Keratinocyte (primary cell): ENCODE data around the gene HNRNPDL.

Experiments used
- CTCF ChIP-seq, 3 experiments: IDR thresholded peaks in 1 of 3; conservative IDR thresholded peaks in 1 of 3; optimal IDR thresholded peaks in 1 of 3; 2 replicates in 2 of 3; 3 replicates in 1 of 3; pipeline versions ENCODE3 to v1.5.1; 2011; ENCODE audit warnings: low read length in 3 of 3, mild to moderate bottlenecking in 3 of 3, moderate library complexity in 2 of 3, control low read depth in 1 of 3, inconsistent platforms in 1 of 3; ENCODE audit not compliant: insufficient read depth in 2 of 3; ENCODE audit errors: extremely low read depth in 1 of 3
- EZH2 ChIP-seq: IDR thresholded peaks from one replicate; pipeline ENCODE4 v1.6.1; 2012; ENCODE audit warnings: inconsistent platforms, mild to moderate bottlenecking, low read length, moderate library complexity

GRCh38 chr4:82436780-82437179 is 6.5 kb upstream of the HNRNPDL start:
- TF ChIP-seq CTCF (optimal IDR thresholded peaks at IDR 0.05 in 1 of 3, IDR thresholded peaks at IDR 0.05 in 1 of 3, conservative IDR thresholded peaks at IDR 0.05 in 1 of 3; ENCODE audit: extremely low read depth in 1 of 3, insufficient read depth in 2 of 3, low read length in 3 of 3) (no peak), EZH2 (no peak)
